COLO829 (cell line): ENCODE results near the gene RASL11B.

ENCODE experiments used
- DNase-seq: peaks from one replicate; pipeline ENCODE4 v3.0.0; 2012; ENCODE audit warnings: low spot score

Gene RASL11B

DNA sequence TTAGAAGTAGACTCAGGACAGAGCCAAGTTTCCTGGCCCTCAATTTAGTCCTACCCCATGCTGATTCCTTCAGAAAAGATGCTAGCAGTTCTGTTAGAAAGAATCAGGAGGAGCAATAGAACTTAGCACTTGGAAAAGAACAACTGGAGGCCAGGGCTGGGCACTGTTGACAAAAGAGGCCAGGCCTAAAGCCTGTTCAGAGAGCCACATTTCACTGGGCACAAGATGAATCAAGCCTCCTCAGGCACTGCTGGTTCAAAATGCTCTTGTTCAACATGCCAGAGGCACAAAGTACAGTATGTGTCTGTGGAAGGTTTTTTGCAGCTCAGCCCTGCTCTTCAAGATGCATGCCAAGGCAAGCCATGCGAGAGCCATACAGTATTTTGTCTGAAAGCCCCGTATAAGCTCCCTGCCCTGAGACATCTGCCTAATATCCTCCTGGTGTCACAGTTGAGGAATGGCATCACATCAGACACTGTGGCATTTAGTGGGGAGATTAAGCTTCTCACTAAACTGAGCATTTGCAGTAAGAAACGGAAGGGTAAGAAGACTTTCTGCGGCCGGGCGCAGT is 53.7 kb downstream of the RASL11B start:
- no peak for DNase-seq
